ENCODE measurements around the gene NKG7. TPM values are rescaled to one million over a fixed set of nuclear protein-coding genes. Genes with fewer than 3 reads are reported as not detected.

NKG7 gene
- total RNA-seq, 2 experiments from 2014 or later, result 401 to 410 TPM

DNA sequence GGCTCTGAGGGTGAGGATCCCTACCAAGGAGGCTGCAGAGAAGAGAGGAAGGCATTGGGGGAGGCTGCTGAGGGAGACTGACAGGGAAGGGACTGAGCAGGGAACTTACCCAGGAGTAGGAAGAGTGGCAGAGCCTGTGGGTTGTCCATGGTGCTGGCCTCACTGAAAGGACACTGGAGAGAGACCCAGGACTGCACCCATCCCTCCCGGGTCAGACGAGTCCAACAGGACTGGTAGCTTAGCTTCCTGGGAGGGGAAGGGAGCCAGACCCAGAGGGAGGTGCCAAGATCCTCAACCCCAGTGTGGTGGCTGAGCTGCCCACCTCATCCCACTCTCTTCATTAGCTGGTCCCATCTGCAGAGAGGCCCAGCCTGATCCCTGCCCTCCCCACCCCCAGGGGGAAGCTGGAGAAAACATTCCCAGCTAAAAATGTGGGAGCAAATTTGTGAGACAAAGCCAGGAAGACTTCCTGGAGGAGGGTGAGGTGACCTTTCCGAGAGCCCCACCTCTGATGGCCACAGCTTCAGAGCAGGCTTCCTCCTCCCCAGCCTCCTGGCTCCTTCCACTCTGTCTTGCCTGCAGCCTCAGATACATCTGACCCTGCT, 30.4 kb downstream of the NKG7 start, which contains the start of gene VSIG10L:
TSS of gene VSIG10L (minus strand) at position 164 of the 605 bp plus-strand sequence. CDS start at position 149, 15 bp downstream.
- ChIA-PET CTCF (interaction anchor here (0.9 to 5.3 kb wide), 6 partner anchors 21 to 99 kb away, joined by 3 to 38 read pairs (median 4); partner anchors contain the start of gene ETFB), POLR2A (interaction anchor here (1.4 to 3.3 kb wide), 2 partner anchors 23 to 30 kb away, joined by 5 to 12 read pairs; partner anchors contain the start of gene NKG7)
- Mint-ChIP-seq H3K27me3 (ENCODE audit: low read depth) (peaks cover 3% of the 10 kb centered on the region), H3K4me3 (peak within 1 kb of the TSS; percentile 42), H3K36me3 (ENCODE audit: low read depth) (peaks cover 20% of the 10 kb centered on the region), H3K27ac (peak within 1 kb of the TSS; percentile 1), H3K4me1 (ENCODE audit: low read depth) (peaks cover 24% of the 10 kb centered on the region), H3K9me3 (ENCODE audit: insufficient read depth) (no peaks in the 10 kb centered on the region)
- DNase-seq, result no peak
- ATAC-seq, result no peak

DNA sequence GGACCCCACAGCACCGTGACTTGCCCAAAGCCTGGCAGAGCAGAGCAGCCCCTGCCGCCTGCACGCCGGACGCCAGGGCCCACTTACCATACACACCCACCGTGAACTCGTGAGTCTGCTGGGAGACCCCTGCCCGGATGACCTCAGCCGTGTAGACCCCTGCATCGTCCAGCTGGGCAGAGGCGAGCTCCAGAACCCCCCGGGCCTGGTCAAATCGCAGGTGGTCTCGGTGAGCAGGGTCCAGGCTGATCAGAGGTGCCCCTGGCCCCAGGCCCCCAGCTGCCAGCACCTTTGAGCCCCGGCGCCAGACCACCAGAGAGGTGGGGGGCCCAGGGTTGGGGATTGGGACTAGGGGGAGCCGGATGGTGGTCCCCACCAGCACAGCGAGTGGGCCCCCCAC, 31.4 kb downstream of the NKG7 start:
- ATAC-seq (no peak), DNase-seq (no peak)
- Mint-ChIP-seq H3K4me1 (ENCODE audit: low read depth) (peaks cover 24% of the 10 kb centered on the region), H3K9me3 (ENCODE audit: insufficient read depth) (no peaks in the 10 kb centered on the region), H3K36me3 (ENCODE audit: low read depth) (peaks cover 11% of the 10 kb centered on the region), H3K27me3 (ENCODE audit: low read depth) (peaks cover 6% of the 10 kb centered on the region), H3K4me3 (peak overlapping the region; percentile 42), H3K27ac (no peak overlapping the region)
- POLR2A ChIA-PET, result interaction anchor here (0.9 to 3.3 kb wide), 3 partner anchors 9 to 31 kb away, joined by 4 to 12 read pairs (median 5); partner anchors contain the start of gene NKG7
- CTCF ChIA-PET, result interaction anchor here (0.9 to 5.3 kb wide), 7 partner anchors 18 to 100 kb away, joined by 3 to 38 read pairs (median 3); partner anchors contain the start of gene ETFB

DNA sequence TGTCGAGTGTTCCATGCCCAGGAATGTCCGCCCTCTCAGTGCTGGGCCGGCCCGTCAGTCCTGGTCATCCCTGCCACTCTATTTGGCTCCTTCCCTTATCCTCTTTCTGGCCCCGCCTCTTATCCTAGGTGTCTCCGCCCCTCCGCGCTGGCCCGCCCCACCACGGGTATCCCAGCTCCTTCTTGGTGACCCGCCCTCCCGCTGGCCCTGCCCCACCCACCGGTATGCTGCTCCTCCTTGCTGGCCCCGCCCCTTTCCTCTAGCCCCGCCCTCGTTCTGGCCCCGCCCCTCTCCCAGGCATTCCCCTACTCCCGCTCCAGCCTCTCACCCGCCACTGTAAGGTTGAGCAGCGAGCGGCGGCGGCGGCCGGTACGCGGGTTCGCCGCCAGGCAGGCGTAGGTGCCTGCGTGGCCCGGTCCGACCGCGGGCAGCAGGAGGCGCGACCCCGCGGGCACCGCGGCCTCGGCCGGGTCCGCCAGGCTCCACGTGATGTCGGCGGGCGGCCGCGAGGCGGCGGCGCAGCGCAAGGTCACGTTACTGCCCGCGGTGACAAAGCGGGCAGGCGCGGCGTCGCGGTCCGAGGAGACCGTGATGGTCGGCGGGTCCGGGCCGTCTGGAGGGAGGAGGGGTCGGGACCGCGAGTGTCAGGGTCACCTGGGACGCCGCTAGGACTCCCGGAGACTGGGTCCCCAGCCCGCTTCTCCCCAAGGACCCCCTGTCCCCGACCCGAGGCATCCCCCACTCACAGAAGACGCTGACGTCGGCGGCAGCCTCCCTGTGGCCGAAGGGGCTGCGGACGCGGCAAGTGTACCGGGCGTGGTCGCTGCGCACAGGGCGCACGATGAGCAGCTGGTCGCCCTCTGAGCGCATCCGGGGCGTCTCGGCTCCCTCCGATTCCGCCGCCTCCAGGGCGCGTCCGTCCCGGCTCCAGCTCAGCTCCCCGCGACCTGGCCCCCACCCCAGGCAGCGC, 32.5 kb downstream of the NKG7 start:
- peak; percentile 80 for ATAC-seq
- Mint-ChIP-seq H3K27me3 (ENCODE audit: low read depth) (peaks cover 6% of the 10 kb centered on the region), H3K27ac (peak overlapping the region; percentile 78), H3K4me3 (peak overlapping the region; percentile 86), H3K36me3 (ENCODE audit: low read depth) (peaks cover 6% of the 10 kb centered on the region), H3K4me1 (ENCODE audit: low read depth) (peaks cover 24% of the 10 kb centered on the region), H3K9me3 (ENCODE audit: insufficient read depth) (no peaks in the 10 kb centered on the region)
- CTCF ChIA-PET, result interaction anchor here (0.8 to 5.3 kb wide), 18 partner anchors 9 to 101 kb away, joined by 3 to 38 read pairs (median 6); partner anchors contain the start of genes C19orf84, ETFB, NKG7 and SIGLEC10
- DNase-seq, result peak; percentile 96
- POLR2A ChIA-PET, result interaction anchor here (0.6 to 3.3 kb wide), 4 partner anchors 10 to 55 kb away, joined by 3 to 14 read pairs (median 8); no protein-coding TSS in a partner anchor

DNA sequence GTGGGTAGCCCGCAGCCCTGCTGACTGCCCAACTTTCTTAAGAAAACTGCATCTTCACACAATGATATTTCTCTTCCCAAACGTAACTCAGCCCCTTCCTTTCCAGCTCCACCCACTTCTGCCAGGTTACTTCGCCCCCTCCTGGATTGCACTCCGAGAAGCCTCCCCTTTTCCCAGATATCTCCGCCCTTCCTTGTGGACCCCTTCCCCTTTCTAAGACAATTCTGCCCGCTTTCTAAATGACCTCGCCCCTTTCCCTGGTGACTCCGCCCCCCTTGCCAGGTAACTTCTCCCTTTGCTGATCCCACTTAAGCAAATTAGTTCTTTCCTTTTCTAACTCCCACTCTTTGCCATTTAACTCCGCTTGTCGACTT, 33.2 kb downstream of the NKG7 start:
- peak; percentile 15 for ATAC-seq
- H3K36me3 Mint-ChIP-seq (ENCODE audit: low read depth), result peaks cover 2% of the 10 kb centered on the region
- ChIA-PET POLR2A (interaction anchor here (2.1 to 3.3 kb wide), 2 partner anchors 25 to 55 kb away, joined by 12 to 14 read pairs; no protein-coding TSS in a partner anchor), CTCF (interaction anchor here (0.8 to 5.3 kb wide), 16 partner anchors 10 to 101 kb away, joined by 3 to 38 read pairs (median 6); partner anchors contain the start of genes C19orf84, ETFB, NKG7 and SIGLEC10)
- no peaks in the 10 kb centered on the region for H3K9me3 Mint-ChIP-seq (ENCODE audit: insufficient read depth)
- peaks cover 20% of the 10 kb centered on the region for H3K4me1 Mint-ChIP-seq (ENCODE audit: low read depth)
- peak overlapping the region; percentile 78 for H3K27ac Mint-ChIP-seq
- DNase-seq, result no peak
- peaks cover 6% of the 10 kb centered on the region for H3K27me3 Mint-ChIP-seq (ENCODE audit: low read depth)
- peak overlapping the region; percentile 86 for H3K4me3 Mint-ChIP-seq

DNA sequence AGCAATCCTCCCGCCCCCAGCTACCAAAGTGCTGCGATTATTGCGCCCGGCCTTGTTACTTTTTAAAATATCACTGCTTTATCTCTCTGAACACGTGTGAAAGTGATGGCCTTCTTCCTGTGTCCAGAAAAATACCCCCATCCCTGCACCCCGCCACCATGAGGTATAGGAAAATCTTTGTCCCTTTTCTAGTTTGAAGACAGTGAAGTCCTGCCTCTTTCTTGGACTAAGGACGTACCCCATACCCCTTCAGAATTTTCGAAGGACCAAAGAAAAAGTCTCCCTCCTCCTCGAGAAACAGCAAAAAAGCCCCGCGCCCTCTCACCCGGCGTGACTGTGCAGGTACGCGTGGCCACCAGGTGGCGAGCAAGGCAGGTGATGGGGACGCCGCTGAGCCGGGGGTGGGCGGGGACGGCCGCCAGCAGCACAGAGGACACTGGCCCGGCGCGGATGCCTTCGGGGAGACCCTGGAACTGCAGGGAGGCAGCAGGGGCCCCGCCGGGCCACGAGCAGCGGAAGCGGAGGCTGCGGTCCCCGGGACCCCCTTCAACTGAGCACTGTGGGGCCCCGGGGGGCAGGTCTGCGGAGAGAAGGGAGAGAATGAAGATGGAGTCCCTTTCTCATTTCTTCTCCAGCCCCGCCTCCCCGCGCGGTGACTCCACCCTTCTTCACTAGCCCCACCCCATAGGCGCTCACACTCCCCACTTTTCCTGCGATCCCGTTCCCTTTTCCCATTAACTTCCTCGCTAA, 33.7 kb downstream of the NKG7 start:
- peak overlapping the region; percentile 78 for H3K27ac Mint-ChIP-seq
- ChIA-PET CTCF (interaction anchor here (0.8 to 5.3 kb wide), 22 partner anchors 9 to 102 kb away, joined by 3 to 38 read pairs (median 4); partner anchors contain the start of genes C19orf84, ETFB, NKG7 and SIGLEC10), POLR2A (interaction anchor here (2.1 kb wide), 1 partner anchor 56 kb away, joined by 14 read pairs; no protein-coding TSS in a partner anchor)
- H3K4me1 Mint-ChIP-seq (ENCODE audit: low read depth), result peaks cover 20% of the 10 kb centered on the region
- DNase-seq (peak; percentile 92), ATAC-seq (peak; percentile 81)
- H3K36me3 Mint-ChIP-seq (ENCODE audit: low read depth), result no peaks in the 10 kb centered on the region
- no peaks in the 10 kb centered on the region for H3K9me3 Mint-ChIP-seq (ENCODE audit: insufficient read depth)
- peak overlapping the region; percentile 86 for H3K4me3 Mint-ChIP-seq
- peaks cover 6% of the 10 kb centered on the region for H3K27me3 Mint-ChIP-seq (ENCODE audit: low read depth)

DNA sequence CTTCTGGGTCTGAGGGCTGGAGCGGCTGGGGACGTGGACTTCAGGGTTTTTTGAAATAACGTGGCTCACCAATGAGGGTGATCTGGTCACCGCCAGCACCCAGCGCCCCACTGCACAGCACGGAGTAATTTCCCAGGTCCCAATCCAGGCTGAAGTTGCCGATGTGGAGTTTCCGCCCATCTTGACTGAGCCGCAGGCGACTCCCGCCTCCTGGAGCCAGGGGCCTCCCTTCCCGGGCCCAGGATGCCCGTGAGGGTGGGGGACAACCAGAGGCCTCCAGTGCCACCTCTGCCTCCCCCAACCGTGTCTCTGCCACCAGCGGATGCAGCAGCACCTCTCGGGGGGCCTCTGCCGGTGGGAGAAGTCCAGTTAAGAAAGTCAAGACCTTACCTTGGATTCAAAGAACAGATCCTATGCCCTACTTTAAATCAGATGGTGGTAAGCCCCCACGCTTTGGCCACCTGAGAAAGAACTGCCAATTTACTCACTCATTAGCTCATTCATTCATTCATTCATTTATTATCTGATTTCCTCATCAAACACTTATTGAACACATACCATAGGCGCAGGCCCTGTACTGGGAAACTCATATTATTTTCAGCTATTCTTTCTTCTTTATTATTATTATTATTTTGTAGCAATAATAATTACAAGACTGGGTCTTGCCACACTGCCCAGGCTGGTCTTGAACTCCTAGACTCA, 34.4 kb downstream of the NKG7 start:
- H3K27me3 Mint-ChIP-seq (ENCODE audit: low read depth), result peaks cover 6% of the 10 kb centered on the region
- ChIA-PET CTCF (interaction anchor here (0.7 to 5.3 kb wide), 12 partner anchors 9 to 103 kb away, joined by 3 to 38 read pairs (median 4); partner anchors contain the start of gene ETFB), POLR2A (no interaction called here)
- H3K4me3 Mint-ChIP-seq, result peak overlapping the region; percentile 86
- H3K4me1 Mint-ChIP-seq (ENCODE audit: low read depth), result peaks cover 20% of the 10 kb centered on the region
- no peaks in the 10 kb centered on the region for H3K36me3 Mint-ChIP-seq (ENCODE audit: low read depth)
- DNase-seq (no peak), ATAC-seq (no peak)
- H3K9me3 Mint-ChIP-seq (ENCODE audit: insufficient read depth), result no peaks in the 10 kb centered on the region
- no peak overlapping the region for H3K27ac Mint-ChIP-seq

DNA sequence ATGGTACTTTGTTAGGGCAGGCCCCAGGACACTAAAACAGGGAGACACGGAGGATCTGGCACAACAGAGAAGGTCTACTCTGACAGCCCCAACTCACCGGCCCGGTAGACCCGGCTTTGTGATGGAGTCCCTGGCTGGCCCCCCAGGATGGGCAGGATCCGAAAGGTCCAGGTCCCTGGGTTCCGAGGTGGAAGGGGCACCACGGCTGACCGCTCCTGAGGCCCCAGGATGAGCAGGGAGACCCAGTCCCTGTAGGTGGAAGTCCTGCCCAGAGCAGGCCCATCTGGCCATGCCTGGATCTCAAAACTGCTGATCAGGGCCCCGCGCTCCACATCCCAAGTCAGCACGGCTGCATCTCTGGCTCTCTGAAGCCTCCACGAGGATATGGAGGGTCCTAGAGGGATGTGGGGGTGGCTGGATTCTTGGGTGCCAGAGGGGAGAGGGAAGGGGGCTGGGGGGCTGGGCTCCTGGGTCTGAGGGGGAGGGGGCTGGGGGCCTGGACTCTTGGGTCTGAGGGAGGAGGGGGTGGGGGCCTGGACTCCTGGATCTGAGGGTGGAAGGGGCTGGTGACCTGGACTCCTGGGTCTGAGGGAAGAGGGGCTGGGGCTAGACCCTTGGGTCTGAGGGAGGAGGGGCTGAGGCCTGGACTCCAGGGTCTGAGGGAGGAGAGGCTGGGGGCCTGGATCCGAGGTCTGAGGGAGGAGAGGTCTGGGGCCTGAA, 35.2 kb downstream of the NKG7 start:
- Mint-ChIP-seq H3K9me3 (ENCODE audit: insufficient read depth) (no peaks in the 10 kb centered on the region), H3K27ac (no peak overlapping the region), H3K27me3 (ENCODE audit: low read depth) (peaks cover 6% of the 10 kb centered on the region), H3K4me1 (ENCODE audit: low read depth) (peaks cover 18% of the 10 kb centered on the region), H3K4me3 (no peak overlapping the region), H3K36me3 (ENCODE audit: low read depth) (no peaks in the 10 kb centered on the region)
- ATAC-seq, result no peak
- no peak for DNase-seq
- CTCF ChIA-PET, result interaction anchor here (0.7 to 5.3 kb wide), 8 partner anchors 28 to 103 kb away, joined by 3 to 38 read pairs (median 4); partner anchors contain the start of gene ETFB
- POLR2A ChIA-PET, result no interaction called here

DNA sequence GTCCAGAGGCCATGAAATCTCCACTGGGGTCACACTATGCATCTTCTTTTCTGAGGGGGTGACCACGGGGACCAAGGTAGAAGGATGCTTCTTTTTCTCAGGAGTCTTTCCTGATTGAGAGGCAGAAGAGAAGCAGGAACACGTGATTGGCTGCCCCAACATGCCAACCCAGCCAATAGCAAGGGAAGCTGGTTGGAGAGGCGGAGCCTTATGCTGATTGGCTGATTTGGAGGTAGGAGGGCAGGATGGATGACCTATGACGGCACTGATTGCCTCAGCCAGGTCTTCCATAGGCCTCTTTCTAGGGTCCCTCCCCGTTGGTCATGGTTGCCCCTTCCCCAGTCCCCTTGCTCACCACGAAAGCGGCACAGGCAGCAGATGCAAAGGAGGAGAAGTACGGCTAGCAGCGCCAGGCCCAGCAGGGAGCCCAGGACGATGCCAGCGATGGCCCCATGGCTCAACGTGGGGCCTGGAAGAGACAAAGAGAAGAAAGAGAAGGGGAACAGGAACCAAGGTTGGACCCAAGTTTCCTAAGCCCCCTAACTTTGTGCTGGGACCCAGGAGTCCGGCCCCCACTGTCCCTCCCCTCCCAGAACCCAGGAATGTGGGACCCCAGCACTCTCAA, 38.5 kb downstream of the NKG7 start:
- ChIA-PET CTCF (no interaction called here), POLR2A (no interaction called here)
- ATAC-seq (no peak), DNase-seq (no peak)
- Mint-ChIP-seq H3K4me3 (no peak overlapping the region), H3K36me3 (ENCODE audit: low read depth) (peaks cover 3% of the 10 kb centered on the region), H3K4me1 (ENCODE audit: low read depth) (peaks cover 11% of the 10 kb centered on the region), H3K27ac (no peak overlapping the region), H3K27me3 (ENCODE audit: low read depth) (peaks cover 3% of the 10 kb centered on the region), H3K9me3 (ENCODE audit: insufficient read depth) (no peaks in the 10 kb centered on the region)

DNA sequence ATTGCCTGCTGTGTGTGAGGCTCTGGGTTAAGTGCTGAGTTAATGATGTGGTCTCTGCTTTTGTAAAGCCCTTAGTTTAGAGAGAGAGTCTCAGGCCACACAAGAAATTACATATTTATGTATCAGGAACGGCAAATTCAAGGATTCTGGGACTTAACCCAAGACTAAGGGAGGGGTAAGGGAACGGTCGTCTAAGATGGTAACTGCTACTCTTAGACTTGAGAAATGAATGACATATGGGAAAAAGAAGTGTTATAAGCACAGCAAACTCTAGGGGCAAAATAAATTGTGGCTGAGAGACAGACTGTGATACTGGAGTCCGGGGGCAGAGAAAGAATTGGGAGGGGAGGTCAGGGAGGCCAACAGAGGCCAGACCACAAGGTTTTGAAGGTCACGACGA, 40.7 kb downstream of the NKG7 start:
- no peak for ATAC-seq
- Mint-ChIP-seq H3K4me3 (no peak overlapping the region), H3K4me1 (ENCODE audit: low read depth) (peaks cover 8% of the 10 kb centered on the region), H3K27me3 (ENCODE audit: low read depth) (peaks cover 15% of the 10 kb centered on the region), H3K9me3 (ENCODE audit: insufficient read depth) (no peaks in the 10 kb centered on the region), H3K36me3 (ENCODE audit: low read depth) (peaks cover 3% of the 10 kb centered on the region), H3K27ac (no peak overlapping the region)
- no peak for DNase-seq
- ChIA-PET POLR2A (no interaction called here), CTCF (no interaction called here)

DNA sequence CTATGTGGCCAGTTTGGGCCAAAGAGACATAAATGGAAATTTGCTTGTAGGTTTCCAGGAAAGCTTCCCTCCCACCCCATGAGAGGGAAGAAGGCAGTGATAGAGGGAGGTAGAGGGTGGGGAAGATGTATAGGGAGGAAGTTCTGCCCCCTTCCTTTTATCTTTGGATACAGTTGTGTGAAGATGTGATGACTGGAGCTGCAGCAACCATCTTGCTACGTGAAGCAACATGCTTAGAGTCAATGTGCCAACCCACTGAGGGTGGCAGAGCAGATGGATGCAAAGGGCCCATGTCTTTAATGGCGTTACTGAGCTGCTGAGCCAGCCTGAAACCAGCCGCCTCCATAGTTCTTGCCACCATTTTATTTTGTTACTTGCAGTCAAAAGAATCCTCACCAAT, 41.3 kb downstream of the NKG7 start:
- Mint-ChIP-seq H3K9me3 (ENCODE audit: insufficient read depth) (no peaks in the 10 kb centered on the region), H3K27ac (no peak overlapping the region), H3K36me3 (ENCODE audit: low read depth) (peaks cover 3% of the 10 kb centered on the region), H3K4me3 (no peak overlapping the region), H3K27me3 (ENCODE audit: low read depth) (peaks cover 15% of the 10 kb centered on the region), H3K4me1 (ENCODE audit: low read depth) (peaks cover 10% of the 10 kb centered on the region)
- ChIA-PET POLR2A (no interaction called here), CTCF (no interaction called here)
- no peak for DNase-seq
- no peak for ATAC-seq

Data from activated CD8-positive, alpha-beta T cell treated with anti-CD3 and anti-CD28 coated beads, Interleukin-2, amount 10 ng/mL, durations not matched to agents 7 days and 5 days (primary cell).